GM23248 (cell line): ENCODE results near the gene ADSS1. TPM values are rescaled to one million over a fixed set of nuclear protein-coding genes. Genes with fewer than 3 reads are reported as not detected.

ENCODE experiments used
- DNase-seq: peaks from one replicate; pipeline ENCODE4 v3.0.0-alpha.2; 2015
- H2AFZ ChIP-seq: fragments of 200-600 bp; sonication (generic); 2 replicates; pipeline ENCODE4 v1.6.1; 2016; ENCODE audit warnings: antibody characterized with exemption
- H3F3A ChIP-seq: fragments of 200-600 bp; sonication (generic); 2 replicates; pipeline ENCODE4 v1.6.1; 2016; ENCODE audit warnings: mild to moderate bottlenecking, antibody characterized with exemption, mixed run types; ENCODE audit not compliant: insufficient read depth
- H3K27ac ChIP-seq: fragments of 200-600 bp; sonication (generic); 2 replicates; pipeline ENCODE4 v1.5.1; 2016; ENCODE audit warnings: mild to moderate bottlenecking
- H3K27me3 ChIP-seq: fragments of 200-600 bp; sonication (generic); replicated peaks from 2 replicates; pipeline ENCODE4 v1.6.1; 2016; ENCODE audit warnings: mild to moderate bottlenecking; ENCODE audit not compliant: insufficient read depth
- H3K36me3 ChIP-seq: fragments of 200-600 bp; sonication (generic); 2 replicates; pipeline ENCODE4 v1.6.1; 2016; ENCODE audit warnings: low read depth, mild to moderate bottlenecking
- H3K4me1 ChIP-seq: fragments of 200-600 bp; sonication (generic); 2 replicates; pipeline ENCODE4 v1.6.1; 2016; ENCODE audit warnings: mild to moderate bottlenecking; ENCODE audit not compliant: insufficient read depth
- H3K4me2 ChIP-seq: fragments of 200-600 bp; sonication (generic); one replicate; pipeline ENCODE4 v1.6.1; 2016; ENCODE audit warnings: mild to moderate bottlenecking; ENCODE audit not compliant: unreplicated experiment
- H3K4me3 ChIP-seq: fragments of 200-600 bp; sonication (generic); 2 replicates; pipeline ENCODE4 v1.5.1; 2016; ENCODE audit warnings: mild to moderate bottlenecking
- H3K79me2 ChIP-seq: fragments of 200-600 bp; sonication (generic); 2 replicates; pipeline ENCODE4 v1.6.1; 2016; ENCODE audit warnings: mild to moderate bottlenecking; ENCODE audit not compliant: insufficient read depth
- H3K9ac ChIP-seq: fragments of 200-600 bp; sonication (generic); 2 replicates; pipeline ENCODE4 v1.6.1; 2016; ENCODE audit warnings: mild to moderate bottlenecking
- H3K9me2 ChIP-seq: fragments of 200-600 bp; sonication (generic); 2 replicates; pipeline ENCODE4 v1.6.1; 2016; ENCODE audit warnings: mixed run types, mild to moderate bottlenecking, moderate library complexity; ENCODE audit not compliant: insufficient read depth
- H3K9me3 ChIP-seq: fragments of 200-600 bp; sonication (generic); one replicate; pipeline ENCODE4 v1.6.1; 2017; ENCODE audit warnings: low read depth
- H4K20me1 ChIP-seq: fragments of 200-600 bp; sonication (generic); 2 replicates; pipeline ENCODE4 v1.6.0; 2016; ENCODE audit not compliant: insufficient read depth
- EZH2 ChIP-seq: fragments of 200-600 bp; sonication (generic); IDR thresholded peaks from 2 replicates; pipeline ENCODE4 v1.6.1; 2018; ENCODE audit warnings: antibody characterized with exemption, mild to moderate bottlenecking; ENCODE audit not compliant: insufficient read depth, poor library complexity, severe bottlenecking
- EZH2phosphoT487 ChIP-seq: fragments of 200-600 bp; sonication (generic); IDR thresholded peaks from 2 replicates; pipeline ENCODE4 v1.6.1; 2018; ENCODE audit warnings: antibody characterized with exemption, moderate library complexity, mild to moderate bottlenecking, low read depth; ENCODE audit not compliant: insufficient read depth
- WGBS, 2 experiments: methylation state at CpG; one replicate each; pipeline ENCODE4 v1.1.6; 2015 to 2017; ENCODE audit warnings: low lambda C conversion rate in 2 of 2, low coverage in 1 of 2; ENCODE audit errors: missing lambda C conversion rate in 2 of 2; 5-methylcytosine and 5-hydroxymethylcytosine counted together
- in situ Hi-C: fragments of 300-500 bp; cut with MboI; formaldehyde crosslinking; loops from 2 replicates; pipeline ENCODE4 v1.15.0; 2020
- polyA plus RNA-seq: library from polyadenylated mRNA; unstranded; fragments of >200 nt; fragmentation: Nextera tagmentation; extraction: Ambion mirVana; gene quantifications from 2 replicates; pipeline ENCODE4 v1.2.1, GENCODE V29; 2016
- total RNA-seq: library from RNA; depleted of rRNA; stranded (reverse); fragments of >200 nt; shearing (Covaris generic); gene quantifications from 2 replicates; pipeline ENCODE4 v1.2.3, GENCODE V29; 2014

ADSS1 gene
- total and polyA plus RNA-seq, 2 experiments from 2014 or later: 3.7 to 7.1 TPM

DNA sequence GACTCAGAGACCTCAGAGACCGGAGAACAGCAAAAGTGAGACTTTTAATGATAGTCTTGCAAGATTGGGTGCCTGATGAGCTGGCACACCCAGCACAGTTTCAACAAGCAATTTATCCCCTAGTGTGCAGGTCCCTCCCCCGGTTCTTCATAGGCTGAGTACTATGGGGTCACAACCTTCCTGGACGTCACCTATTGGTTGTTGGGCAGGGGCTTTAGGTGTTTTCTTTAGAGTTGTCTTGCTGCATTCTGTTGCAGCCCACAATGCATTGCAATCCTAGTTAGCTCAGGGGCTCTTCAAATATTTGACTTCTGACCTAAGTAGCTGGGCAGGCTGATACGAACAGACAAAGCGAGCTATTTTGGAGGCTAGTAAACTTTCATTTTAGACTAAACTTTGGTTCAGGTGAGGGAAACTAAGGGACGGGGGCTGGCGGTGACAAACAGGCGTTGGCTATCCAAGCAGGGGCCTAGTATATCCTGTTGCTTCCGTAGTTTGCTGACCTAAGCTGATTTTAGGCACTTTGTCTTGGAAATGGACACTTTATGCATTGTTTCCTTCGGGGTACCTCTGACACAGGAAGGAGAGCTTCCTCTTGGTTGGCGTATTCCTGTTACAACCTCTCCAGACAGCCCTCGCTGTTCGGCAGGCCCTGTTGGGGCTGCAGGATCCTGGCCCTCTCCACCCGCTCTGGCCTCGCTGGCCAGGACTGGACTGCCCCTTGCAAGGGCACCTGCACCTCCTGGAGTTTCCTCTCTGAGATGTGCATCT lies 43.0 kb downstream of the ADSS1 start:
- no peak for TF ChIP-seq EZH2phosphoT487
- no peak for TF ChIP-seq EZH2
- H3K4me2 ChIP-seq: no peak overlapping the region
- WGBS, 2 experiments: 92% methylated on average over 15 of the region's 15 CpGs
- no peak for DNase-seq
- H3K4me3 ChIP-seq: no peak overlapping the region
- no peaks in the 10 kb centered on the region for H3K79me2 ChIP-seq
- no peak overlapping the region for H3K27ac ChIP-seq
- H3K9me2 ChIP-seq: no peaks in the 10 kb centered on the region
- H3K4me1 ChIP-seq: no peaks in the 10 kb centered on the region
- H3K27me3 ChIP-seq: no peaks in the 10 kb centered on the region
- peaks cover 6% of the 10 kb centered on the region; the same call in 1 of the 2 replicates for H3F3A ChIP-seq
- H4K20me1 ChIP-seq: no peaks in the 10 kb centered on the region
- in situ Hi-C loops: no loop called here
- H3K9ac ChIP-seq: no peak overlapping the region
- H3K9me3 ChIP-seq: no peaks in the 10 kb centered on the region
- peaks cover 6% of the 10 kb centered on the region; the same call in 1 of the 2 replicates for H3K36me3 ChIP-seq
- no peak overlapping the region for H2AFZ ChIP-seq

DNA sequence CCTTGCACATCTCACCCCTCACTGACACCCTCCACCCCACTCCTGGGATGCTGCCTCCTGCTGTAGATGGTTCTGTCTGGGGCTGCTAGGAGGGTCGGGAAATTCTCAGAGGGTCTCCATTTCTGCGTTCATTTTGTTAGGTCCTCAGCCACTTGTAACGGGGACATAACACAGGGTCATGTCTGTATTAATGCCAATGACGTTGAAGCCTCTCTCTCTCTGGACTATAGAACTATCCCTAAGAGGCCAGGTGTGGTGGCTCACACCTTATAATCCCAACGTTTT lies 43.5 kb downstream of the ADSS1 start:
- Histone ChIP-seq H3K9me3 (no peaks in the 10 kb centered on the region), H3K4me2 (no peak overlapping the region), H2AFZ (no peak overlapping the region), H3K4me1 (no peaks in the 10 kb centered on the region), H4K20me1 (no peaks in the 10 kb centered on the region), H3K9me2 (no peaks in the 10 kb centered on the region), H3K36me3 (peaks cover 6% of the 10 kb centered on the region; the same call in 1 of the 2 replicates), H3K27ac (no peak overlapping the region), H3K27me3 (no peaks in the 10 kb centered on the region), H3K79me2 (no peaks in the 10 kb centered on the region), H3K9ac (no peak overlapping the region), H3K4me3 (no peak overlapping the region), H3F3A (peaks cover 6% of the 10 kb centered on the region; the same call in 1 of the 2 replicates)
- in situ Hi-C loops: no loop called here
- DNase-seq: no peak
- 71 to 73% methylated on average over 5 of the region's 5 CpGs for WGBS, 2 experiments
- no peak for TF ChIP-seq EZH2phosphoT487
- no peak for TF ChIP-seq EZH2

DNA sequence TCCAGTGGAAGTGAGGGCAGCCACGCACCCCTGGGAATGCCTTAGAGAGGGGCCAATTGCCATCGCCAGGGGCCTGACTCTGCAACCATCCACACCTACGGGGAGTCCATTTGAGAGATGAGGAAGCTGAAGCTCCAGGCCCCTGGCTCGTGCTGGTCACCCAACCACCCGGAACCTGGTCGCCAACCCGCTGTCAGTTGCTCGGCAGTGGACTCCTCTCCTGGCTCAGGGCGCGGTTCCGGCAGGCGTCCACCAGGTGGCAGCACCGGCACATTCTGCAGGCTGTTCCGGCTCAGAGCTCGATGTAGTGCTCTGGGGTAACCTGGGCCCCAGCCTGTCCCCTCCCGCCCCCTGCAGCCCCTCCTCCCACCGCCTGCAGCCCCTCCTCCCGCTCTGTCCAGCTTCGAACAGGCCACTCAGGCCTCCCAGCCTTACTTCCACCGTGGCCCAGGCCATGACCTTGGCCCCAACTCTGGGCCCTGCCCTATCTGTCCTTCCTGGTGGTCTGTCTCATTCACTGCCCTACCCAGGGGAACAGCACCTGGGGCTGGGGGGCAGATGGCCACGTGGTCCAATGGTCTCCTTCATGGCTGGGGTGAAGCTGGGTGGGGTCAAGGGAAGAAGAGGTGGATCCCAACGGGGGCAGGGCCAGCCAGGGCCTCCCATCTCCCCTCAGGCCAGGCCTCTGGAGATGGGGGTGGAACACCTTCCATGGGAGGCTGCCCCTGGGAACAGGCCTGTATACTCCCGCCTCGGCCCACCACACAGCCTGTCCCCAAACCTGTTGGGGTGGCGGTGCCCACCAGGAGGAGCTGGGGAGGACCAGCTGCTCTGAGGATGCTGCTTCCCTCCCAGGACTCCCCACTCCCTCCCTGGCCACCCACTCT lies 44.7 kb downstream of the ADSS1 start:
- DNase-seq: peak; percentile 81
- WGBS, 2 experiments: 16 to 17% methylated on average over 22 to 25 of the region's 25 CpGs
- Histone ChIP-seq H3K27ac (no peak overlapping the region), H3K4me2 (no peak overlapping the region), H3K9me3 (no peaks in the 10 kb centered on the region), H3K4me3 (no peak overlapping the region), H3K9ac (no peak overlapping the region), H3F3A (peaks cover 6% of the 10 kb centered on the region; the same call in 1 of the 2 replicates), H3K79me2 (no peaks in the 10 kb centered on the region), H3K9me2 (no peaks in the 10 kb centered on the region), H3K27me3 (no peaks in the 10 kb centered on the region), H3K36me3 (peaks cover 6% of the 10 kb centered on the region; the same call in 1 of the 2 replicates), H3K4me1 (no peaks in the 10 kb centered on the region), H2AFZ (no peak overlapping the region), H4K20me1 (no peaks in the 10 kb centered on the region)
- TF ChIP-seq EZH2 (no peak), EZH2phosphoT487 (no peak)
- in situ Hi-C loops: no loop called here

DNA sequence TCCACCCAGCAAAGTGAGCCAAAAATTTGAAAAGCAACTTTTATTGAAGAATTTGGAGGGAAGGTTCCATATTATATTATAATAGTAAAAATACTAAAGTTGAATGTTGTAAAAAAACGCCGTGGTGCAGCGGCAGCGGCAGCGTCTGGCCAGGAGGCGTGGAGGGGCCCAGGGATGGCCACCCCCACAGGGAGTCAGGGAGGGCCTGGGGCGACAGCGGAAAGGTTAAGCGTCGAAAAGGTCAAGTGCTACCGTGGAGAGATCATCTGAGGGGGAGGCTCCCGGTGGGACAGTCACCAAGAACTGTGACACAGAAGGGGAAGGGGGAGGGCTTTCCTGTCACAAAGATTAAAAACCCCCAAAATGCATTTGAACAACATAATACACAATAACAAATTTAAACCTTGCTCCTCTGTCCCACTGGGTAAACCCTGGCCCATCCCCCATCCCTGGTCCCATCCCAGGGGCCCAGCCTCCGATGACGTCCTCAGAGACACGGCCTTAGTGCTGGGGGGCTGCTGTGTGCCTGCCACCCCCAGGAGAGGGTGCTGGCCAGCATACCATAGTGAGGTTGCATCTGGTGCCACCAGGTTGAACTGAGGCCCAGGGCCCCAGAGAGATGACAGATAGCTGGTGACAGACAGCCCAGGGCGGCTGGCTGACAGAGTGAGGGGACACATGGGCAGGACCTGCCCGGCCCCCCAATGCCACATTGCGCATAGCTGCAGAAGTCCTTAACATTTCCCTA lies 45.5 kb downstream of the ADSS1 start:
- no peaks in the 10 kb centered on the region for H3K9me3 ChIP-seq
- no peak overlapping the region for H3K4me2 ChIP-seq
- H3K79me2 ChIP-seq: no peaks in the 10 kb centered on the region
- WGBS, 2 experiments: 83% methylated on average over 18 of the region's 18 CpGs
- H2AFZ ChIP-seq: no peak overlapping the region
- no peak for TF ChIP-seq EZH2phosphoT487
- no peak for TF ChIP-seq EZH2
- no peaks in the 10 kb centered on the region for H3K27me3 ChIP-seq
- H3K9ac ChIP-seq: no peak overlapping the region
- no peak overlapping the region for H3K4me3 ChIP-seq
- H4K20me1 ChIP-seq: no peaks in the 10 kb centered on the region
- no peaks in the 10 kb centered on the region for H3K4me1 ChIP-seq
- DNase-seq: no peak
- no peaks in the 10 kb centered on the region for H3K9me2 ChIP-seq
- H3K36me3 ChIP-seq: peaks cover 6% of the 10 kb centered on the region; the same call in 1 of the 2 replicates
- in situ Hi-C loops: no loop called here
- H3K27ac ChIP-seq: no peak overlapping the region
- H3F3A ChIP-seq: peaks cover 6% of the 10 kb centered on the region; the same call in 1 of the 2 replicates
